LNCAP (cell line): ENCODE results near the gene MRPL18.

Source experiments
- CTCF ChIP-seq: fragments of 450-650 bp; IDR thresholded peaks from 2 replicates; pipeline ENCODE4 v1.5.1; 2017; ENCODE audit warnings: mild to moderate bottlenecking

MRPL18 gene

GRCh38 chr6:159761873-159762680, 28.2 kb upstream of the MRPL18 start, which contains the start of gene ACAT2:
Gene ACAT2 (plus strand): TSS chr6:159762045. CDS start chr6:159762088, 43 bp downstream.
- no peak for TF ChIP-seq CTCF

- TF ChIP-seq CTCF = no peak
Observed at GRCh38 chr6:159762681-159763293, 27.5 kb upstream of the MRPL18 start.

GRCh38 chr6:159766906-159767305, 23.4 kb upstream of the MRPL18 start:
- TF ChIP-seq CTCF = no peak

GRCh38 chr6:159769470-159769869, 20.8 kb upstream of the MRPL18 start:
- no peak for TF ChIP-seq CTCF

GRCh38 chr6:159772196-159772595, 18.1 kb upstream of the MRPL18 start:
- TF ChIP-seq CTCF = no peak

- TF ChIP-seq CTCF = no peak
Observed at GRCh38 chr6:159777240-159777904, 12.9 kb upstream of the MRPL18 start.

GRCh38 chr6:159778131-159778530, 12.1 kb upstream of the MRPL18 start:
- no peak for TF ChIP-seq CTCF
